Hepatic stellate cell (primary cell): Measurements from ENCODE around the gene FBXL5.

Experiments used
- DNase-seq: peaks from one replicate; pipeline ENCODE4 v3.0.0; 2011; ENCODE audit warnings: low spot score

Gene FBXL5

GRCh38 chr4:15558561-15558960 lies 96.6 kb downstream of the FBXL5 start:
- DNase-seq: no peak

GRCh38 chr4:15557786-15558550 lies 97.2 kb downstream of the FBXL5 start:
- DNase-seq: no peak

- DNase-seq: no peak
Measured at GRCh38 chr4:15556511-15557092, 98.6 kb downstream of the FBXL5 start.
